ENCODE data around the gene TMEM8B. TPM values are rescaled to one million over a fixed set of nuclear protein-coding genes. Genes with fewer than 3 reads are reported as not detected.
"Not testable (repeated sequence)": the region's sequence is repeated elsewhere in the genome, so short reads cannot be mapped to it uniquely, and the experiment has no call there.

Gene TMEM8B
- total RNA-seq, 2 experiments from 2014 or later: 6.2 to 6.6 TPM

DNA sequence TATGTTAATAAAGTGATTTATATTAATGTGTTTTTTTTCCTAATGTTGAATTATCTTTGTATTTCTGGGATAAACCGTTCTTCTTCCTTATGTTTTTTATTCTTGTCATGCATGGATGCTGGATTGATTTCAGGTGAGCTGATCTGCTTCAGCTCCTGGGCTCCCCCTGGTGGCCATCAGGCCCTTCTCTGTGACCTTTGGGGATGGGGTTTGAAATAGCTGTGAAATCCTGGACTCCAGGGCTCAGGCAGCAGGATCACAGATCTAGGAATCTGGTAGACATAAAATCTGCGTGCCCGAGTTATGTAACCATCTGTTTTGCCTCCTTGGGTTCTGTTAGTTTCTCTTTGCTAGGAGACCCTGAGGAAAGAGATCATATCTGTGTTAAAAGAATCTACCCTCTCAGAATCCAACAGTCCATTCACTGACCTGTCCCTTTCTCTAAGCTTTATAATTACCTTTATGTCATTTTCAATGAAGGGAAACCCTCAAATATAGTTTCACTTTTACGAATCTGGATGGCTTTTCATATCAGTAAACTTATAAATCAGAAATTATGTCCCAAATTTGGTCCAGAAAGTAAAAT, 53.3 kb downstream of the TMEM8B start:
- CTCF ChIA-PET: interaction anchor here (0.6 to 2.4 kb wide), 43 partner anchors 9 to 1014 kb away, joined by 3 to 17 read pairs (median 3); partner anchors contain the start of genes CREB3, FAM221B, HINT2 and OR13J1
- H3K9me3 Mint-ChIP-seq: peaks cover 3% of the 10 kb centered on the region
- no peak overlapping the region for H3K4me3 Mint-ChIP-seq
- no peak overlapping the region for H3K27ac Mint-ChIP-seq
- H3K4me1 Mint-ChIP-seq (ENCODE audit: low read depth): no peaks in the 10 kb centered on the region
- no peaks in the 10 kb centered on the region for H3K36me3 Mint-ChIP-seq (ENCODE audit: low read depth)
- H3K27me3 Mint-ChIP-seq (ENCODE audit: low read depth): no peaks in the 10 kb centered on the region
- intact Hi-C loops (cut with micrococcal nuclease): loop anchor here (1.0 to 5.0 kb wide), 5 partner anchors 56 to 400 kb away; no protein-coding TSS in a partner anchor
- peak; percentile 89 for DNase-seq

- CTCF ChIA-PET: interaction anchor here (0.6 to 1.7 kb wide), 17 partner anchors 9 to 313 kb away, joined by 3 to 17 read pairs (median 4); partner anchors contain the start of genes HINT2, OR13J1 and SPAG8
- H3K9me3 Mint-ChIP-seq: no peaks in the 10 kb centered on the region
- intact Hi-C loops (cut with micrococcal nuclease): loop anchor here (1.0 to 5.0 kb wide), 5 partner anchors 57 to 401 kb away; no protein-coding TSS in a partner anchor
- no peaks in the 10 kb centered on the region for H3K4me1 Mint-ChIP-seq (ENCODE audit: low read depth)
- no peak for DNase-seq
- no peak overlapping the region for H3K27ac Mint-ChIP-seq
- no peaks in the 10 kb centered on the region for H3K36me3 Mint-ChIP-seq (ENCODE audit: low read depth)
- no peaks in the 10 kb centered on the region for H3K27me3 Mint-ChIP-seq (ENCODE audit: low read depth)
- no peak overlapping the region for H3K4me3 Mint-ChIP-seq
Observed at GRCh38 chr9:35882996-35883395, 54.0 kb downstream of the TMEM8B start.

DNA sequence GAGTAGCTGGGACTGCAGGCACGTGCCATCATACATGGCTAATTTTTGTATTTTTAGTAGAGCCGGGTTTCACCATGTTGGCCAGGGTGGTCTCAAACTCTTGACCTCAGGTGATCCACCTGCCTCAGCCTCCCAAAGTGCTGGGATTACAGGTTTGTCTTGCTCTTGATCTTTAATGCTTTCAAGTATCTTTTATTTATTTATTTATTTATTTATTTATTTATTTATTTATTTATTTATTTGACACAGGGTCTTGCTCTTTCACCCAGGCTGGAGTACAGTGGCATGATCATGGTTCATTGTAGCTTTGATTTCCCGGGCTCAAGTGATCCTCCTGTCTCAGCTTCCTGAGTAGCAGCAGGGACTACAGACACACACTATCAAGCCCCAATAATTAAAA, 55.9 kb downstream of the TMEM8B start:
- intact Hi-C loops (cut with micrococcal nuclease): loop anchor here (5.0 kb wide), 1 partner anchor 403 kb away; no protein-coding TSS in a partner anchor
- H3K9me3 Mint-ChIP-seq; H3K36me3 Mint-ChIP-seq (ENCODE audit: low read depth); H3K27me3 Mint-ChIP-seq (ENCODE audit: low read depth); H3K4me3 Mint-ChIP-seq; DNase-seq; H3K4me1 Mint-ChIP-seq (ENCODE audit: low read depth); CTCF ChIA-PET; H3K27ac Mint-ChIP-seq: not testable (repeated sequence)

- CTCF ChIA-PET: interaction anchor here (0.6 to 1.4 kb wide), 4 partner anchors 9 to 77 kb away, joined by 3 to 6 read pairs (median 4); no protein-coding TSS in a partner anchor
- H3K4me1 Mint-ChIP-seq (ENCODE audit: low read depth): no peaks in the 10 kb centered on the region
- no peak for DNase-seq
- no peaks in the 10 kb centered on the region for H3K9me3 Mint-ChIP-seq
- no peak overlapping the region for H3K4me3 Mint-ChIP-seq
- no peaks in the 10 kb centered on the region for H3K36me3 Mint-ChIP-seq (ENCODE audit: low read depth)
- H3K27me3 Mint-ChIP-seq (ENCODE audit: low read depth): peaks cover 11% of the 10 kb centered on the region
- intact Hi-C loops (cut with micrococcal nuclease): no loop called here
- no peak overlapping the region for H3K27ac Mint-ChIP-seq
Observed at GRCh38 chr9:35891646-35892045, 62.6 kb downstream of the TMEM8B start.

GRCh38 chr9:35892051-35892450, 63.0 kb downstream of the TMEM8B start:
- intact Hi-C loops (cut with micrococcal nuclease): no loop called here
- Mint-ChIP-seq H3K4me1 (ENCODE audit: low read depth) (no peaks in the 10 kb centered on the region), H3K9me3 (no peaks in the 10 kb centered on the region), H3K27ac (no peak overlapping the region), H3K27me3 (ENCODE audit: low read depth) (peaks cover 11% of the 10 kb centered on the region), H3K36me3 (ENCODE audit: low read depth) (no peaks in the 10 kb centered on the region), H3K4me3 (no peak overlapping the region)
- CTCF ChIA-PET: interaction anchor here (0.6 to 1.4 kb wide), 3 partner anchors 10 to 22 kb away, joined by 3 to 6 read pairs (median 4); no protein-coding TSS in a partner anchor
- no peak for DNase-seq

DNA sequence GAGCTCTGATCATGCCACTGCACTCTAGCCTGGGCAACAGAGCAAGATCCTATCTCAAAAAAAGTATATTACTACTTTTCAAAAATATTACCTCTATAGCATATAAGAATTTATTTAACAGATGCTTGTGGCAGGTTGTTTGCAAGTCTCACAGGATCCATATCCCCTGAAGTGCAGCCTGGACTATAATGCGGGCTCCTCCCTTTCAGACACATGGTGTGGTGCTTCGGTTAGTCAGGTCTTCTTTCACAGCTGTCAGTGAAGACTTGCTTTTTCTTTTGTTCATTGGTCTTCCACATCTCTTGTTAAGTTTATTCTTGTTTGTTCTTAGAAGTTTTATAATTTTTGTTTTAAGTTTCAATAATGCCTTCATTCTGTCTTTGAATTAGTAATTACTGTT, 67.5 kb downstream of the TMEM8B start:
- Mint-ChIP-seq H3K27me3 (ENCODE audit: low read depth) (peaks cover 10% of the 10 kb centered on the region), H3K9me3 (no peaks in the 10 kb centered on the region), H3K36me3 (ENCODE audit: low read depth) (no peaks in the 10 kb centered on the region), H3K4me1 (ENCODE audit: low read depth) (no peaks in the 10 kb centered on the region), H3K27ac (no peak overlapping the region), H3K4me3 (no peak overlapping the region)
- intact Hi-C loops (cut with micrococcal nuclease): no loop called here
- no peak for DNase-seq
- CTCF ChIA-PET: interaction anchor here (0.7 to 0.9 kb wide), 2 partner anchors 9 to 206 kb away, joined by 3 read pairs; partner anchors contain the start of gene HRCT1

DNA sequence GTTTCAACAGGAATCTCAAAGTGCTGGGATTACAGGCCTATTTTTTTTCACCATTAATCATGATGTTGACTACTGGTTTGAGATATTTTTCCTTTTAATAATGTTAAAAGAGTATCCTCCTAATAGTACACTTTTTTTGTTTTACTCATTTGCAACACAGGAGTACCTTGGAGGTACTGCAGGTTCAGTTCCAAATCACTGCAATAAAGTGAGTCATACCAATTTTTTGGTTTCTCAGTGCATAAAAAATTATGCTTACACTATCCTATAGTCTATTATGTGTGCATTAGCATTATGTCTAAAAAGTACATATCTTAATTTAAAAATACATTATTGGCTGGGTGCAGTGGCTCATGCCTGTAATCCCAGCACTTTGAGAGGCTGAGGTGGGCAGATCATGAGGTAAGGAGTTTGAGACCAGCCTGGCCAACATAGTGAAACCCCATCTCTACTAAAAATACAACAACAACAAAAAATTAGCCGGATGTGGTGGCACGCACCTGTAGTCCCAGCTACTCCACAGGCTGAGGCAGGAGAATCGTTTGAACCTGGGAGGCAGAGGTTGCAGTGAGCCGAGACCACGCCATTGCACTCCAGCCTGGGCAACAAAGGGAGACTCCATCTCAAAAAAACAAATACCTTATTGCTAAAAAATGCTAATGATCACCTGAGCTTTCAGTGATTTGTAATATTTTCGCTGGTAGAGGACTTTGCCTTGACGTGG, 68.5 kb downstream of the TMEM8B start:
- DNase-seq; H3K9me3 Mint-ChIP-seq; H3K4me1 Mint-ChIP-seq (ENCODE audit: low read depth); H3K4me3 Mint-ChIP-seq; H3K36me3 Mint-ChIP-seq (ENCODE audit: low read depth); intact Hi-C loops (cut with micrococcal nuclease); H3K27me3 Mint-ChIP-seq (ENCODE audit: low read depth); H3K27ac Mint-ChIP-seq: not testable (repeated sequence)
- CTCF ChIA-PET: interaction anchor here (0.7 to 2.5 kb wide), 5 partner anchors 16 to 111 kb away, joined by 3 to 11 read pairs (median 3); no protein-coding TSS in a partner anchor

DNA sequence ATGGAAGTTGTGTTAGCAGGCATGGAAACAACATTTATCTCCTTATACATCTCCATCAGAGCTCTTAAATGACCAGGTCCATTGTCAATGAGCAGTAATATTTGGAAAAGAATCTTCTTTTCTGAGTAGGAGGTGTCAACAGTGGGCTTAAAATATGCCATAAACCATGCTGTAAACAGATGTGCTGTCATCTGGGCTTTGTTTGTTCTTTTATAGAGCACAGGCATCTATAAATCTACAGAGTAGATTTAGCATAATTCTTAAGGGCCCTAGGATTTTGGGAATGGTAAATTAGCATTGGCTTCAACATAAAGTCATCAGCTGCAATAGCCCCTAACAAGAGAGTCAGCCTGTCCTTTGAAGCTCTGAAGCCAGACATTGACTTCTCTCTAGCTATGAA, 69.3 kb downstream of the TMEM8B start:
- no peak for DNase-seq
- CTCF ChIA-PET: interaction anchor here (0.7 to 2.5 kb wide), 6 partner anchors 15 to 110 kb away, joined by 3 to 11 read pairs (median 3); no protein-coding TSS in a partner anchor
- Mint-ChIP-seq H3K27ac (no peak overlapping the region), H3K36me3 (ENCODE audit: low read depth) (no peaks in the 10 kb centered on the region), H3K4me3 (no peak overlapping the region), H3K27me3 (ENCODE audit: low read depth) (peaks cover 5% of the 10 kb centered on the region), H3K4me1 (ENCODE audit: low read depth) (peaks cover 3% of the 10 kb centered on the region), H3K9me3 (no peaks in the 10 kb centered on the region)
- intact Hi-C loops (cut with micrococcal nuclease): no loop called here

DNA sequence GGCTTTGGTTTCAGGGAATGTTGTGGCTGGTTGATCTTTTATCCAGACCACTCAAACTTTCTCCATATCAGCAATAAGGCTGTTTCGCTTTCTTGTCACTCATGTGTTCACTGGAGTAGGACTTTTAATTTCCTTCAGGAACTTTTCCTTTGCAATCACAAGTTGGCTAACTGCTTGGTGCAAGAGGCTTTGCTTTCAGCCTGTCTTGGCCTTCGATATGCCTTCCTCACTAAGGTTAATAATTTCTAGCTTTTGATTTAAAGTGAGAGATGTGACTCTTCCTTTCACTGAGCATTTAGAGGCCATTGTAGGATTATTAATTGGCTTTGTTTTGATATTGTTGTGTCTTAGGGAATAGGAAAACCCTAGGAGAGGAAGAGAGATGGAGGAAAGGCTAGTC, 70.0 kb downstream of the TMEM8B start:
- Mint-ChIP-seq H3K27ac (no peak overlapping the region), H3K36me3 (ENCODE audit: low read depth) (no peaks in the 10 kb centered on the region), H3K4me3 (no peak overlapping the region), H3K4me1 (ENCODE audit: low read depth) (peaks cover 3% of the 10 kb centered on the region), H3K9me3 (no peaks in the 10 kb centered on the region), H3K27me3 (ENCODE audit: low read depth) (no peaks in the 10 kb centered on the region)
- no peak for DNase-seq
- CTCF ChIA-PET: interaction anchor here (0.6 to 2.5 kb wide), 7 partner anchors 14 to 337 kb away, joined by 3 to 11 read pairs (median 3); no protein-coding TSS in a partner anchor
- intact Hi-C loops (cut with micrococcal nuclease): no loop called here

- DNase-seq: peak; percentile 52
- CTCF ChIA-PET: interaction anchor here (0.6 to 6.2 kb wide), 35 partner anchors 9 to 287 kb away, joined by 3 to 167 read pairs (median 4); partner anchors contain the start of genes CLTA and SPAG8
- Mint-ChIP-seq H3K4me3 (no peak overlapping the region), H3K36me3 (ENCODE audit: low read depth) (no peaks in the 10 kb centered on the region), H3K27me3 (ENCODE audit: low read depth) (no peaks in the 10 kb centered on the region), H3K27ac (no peak overlapping the region), H3K4me1 (ENCODE audit: low read depth) (peaks cover 23% of the 10 kb centered on the region), H3K9me3 (no peaks in the 10 kb centered on the region)
- intact Hi-C loops (cut with micrococcal nuclease): loop anchor here (1.0 kb wide), 2 partner anchors 42 to 120 kb away; no protein-coding TSS in a partner anchor
Observed at GRCh38 chr9:35903049-35903448, 74.0 kb downstream of the TMEM8B start.

- no peaks in the 10 kb centered on the region for H3K9me3 Mint-ChIP-seq
Observed at GRCh38 chr9:35904338-35904737, 75.3 kb downstream of the TMEM8B start.

More at GRCh38 chr9:35904338-35904737, 75.3 kb downstream of the TMEM8B start:
- Mint-ChIP-seq H3K36me3 (ENCODE audit: low read depth) (no peaks in the 10 kb centered on the region), H3K4me3 (no peak overlapping the region), H3K4me1 (ENCODE audit: low read depth) (peaks cover 36% of the 10 kb centered on the region), H3K27me3 (ENCODE audit: low read depth) (no peaks in the 10 kb centered on the region), H3K27ac (no peak overlapping the region)
- DNase-seq: no peak
- intact Hi-C loops (cut with micrococcal nuclease): no loop called here
- CTCF ChIA-PET: interaction anchor here (0.7 to 6.2 kb wide), 7 partner anchors 20 to 420 kb away, joined by 3 to 167 read pairs (median 14); no protein-coding TSS in a partner anchor
